MCF 10A (cell line): ENCODE data around the gene KIF26A. TPM values are rescaled to one million over a fixed set of nuclear protein-coding genes. Genes with fewer than 3 reads are reported as not detected.

ENCODE experiments used
- BruUV-seq: library from RNA; stranded (reverse); fragments of 400-500 nt; replicated peaks from 2 replicates; lab custom pipeline; 2021; lab: Mats Ljungman, UMichigan
- CTCF ChIA-PET: fragments of 300-600 bp; sonication (Branson Sonifier 250); formaldehyde crosslinking; extraction: SDS; loops from one replicate; lab custom pipeline; 2021; ENCODE audit warnings: antibody characterized with exemption, inconsistent platforms; lab: Yijun Ruan, JAX
- POLR2A ChIA-PET: fragments of 300-600, 350-650 bp; sonication (Branson Sonifier 250); formaldehyde crosslinking; extraction: SDS; loops from one replicate; lab custom pipeline; 2020; ENCODE audit warnings: antibody characterized with exemption, inconsistent platforms; lab: Yijun Ruan, JAX
- DNase-seq: peaks from one replicate; pipeline ENCODE4 v3.0.0-alpha.2; 2018; ENCODE audit not compliant: unreplicated experiment
- H3K27ac Mint-ChIP-seq: one replicate; pipeline ENCODE4 v1.8.0; 2022; ENCODE audit warnings: mild to moderate bottlenecking, low read depth, mixed read lengths; ENCODE audit not compliant: unreplicated experiment
- H3K27me3 Mint-ChIP-seq: one replicate; pipeline ENCODE4 v1.8.0; 2022; ENCODE audit warnings: mixed read lengths; ENCODE audit not compliant: insufficient read depth, unreplicated experiment
- H3K36me3 Mint-ChIP-seq: one replicate; pipeline ENCODE4 v1.8.0; 2022; ENCODE audit warnings: mild to moderate bottlenecking, moderate library complexity, mixed read lengths; ENCODE audit not compliant: insufficient read depth, unreplicated experiment
- H3K4me1 Mint-ChIP-seq: one replicate; pipeline ENCODE4 v1.8.0; 2022; ENCODE audit warnings: mixed read lengths; ENCODE audit not compliant: insufficient read depth, unreplicated experiment
- H3K4me3 Mint-ChIP-seq: one replicate; pipeline ENCODE4 v1.8.0; 2022; ENCODE audit warnings: mild to moderate bottlenecking, moderate library complexity, mixed read lengths; ENCODE audit not compliant: unreplicated experiment
- H3K9me3 Mint-ChIP-seq: one replicate; pipeline ENCODE4 v1.8.0; 2022; ENCODE audit warnings: mixed read lengths; ENCODE audit not compliant: unreplicated experiment
- intact Hi-C: fragments of 100-400 bp; cut with micrococcal nuclease; formaldehyde crosslinking; loops from 2 replicates; pipeline ENCODE4 v1.14.1; 2022
- total RNA-seq: library from RNA; stranded (reverse); gene quantifications from 2 replicates; pipeline ENCODE4 v1.2.3, GENCODE V29; 2022
- TF ChIP-seq, protein P1 (sequence below): fragments of 200-600 bp; IDR thresholded peaks from one replicate; pipeline ENCODE4 v1.8.0; 2022; ENCODE audit warnings: antibody characterized with exemption, mild to moderate bottlenecking; ENCODE audit not compliant: unreplicated experiment

The KIF26A gene
- total RNA-seq, 1 experiment from 2014 or later = 0.26 TPM

DNA sequence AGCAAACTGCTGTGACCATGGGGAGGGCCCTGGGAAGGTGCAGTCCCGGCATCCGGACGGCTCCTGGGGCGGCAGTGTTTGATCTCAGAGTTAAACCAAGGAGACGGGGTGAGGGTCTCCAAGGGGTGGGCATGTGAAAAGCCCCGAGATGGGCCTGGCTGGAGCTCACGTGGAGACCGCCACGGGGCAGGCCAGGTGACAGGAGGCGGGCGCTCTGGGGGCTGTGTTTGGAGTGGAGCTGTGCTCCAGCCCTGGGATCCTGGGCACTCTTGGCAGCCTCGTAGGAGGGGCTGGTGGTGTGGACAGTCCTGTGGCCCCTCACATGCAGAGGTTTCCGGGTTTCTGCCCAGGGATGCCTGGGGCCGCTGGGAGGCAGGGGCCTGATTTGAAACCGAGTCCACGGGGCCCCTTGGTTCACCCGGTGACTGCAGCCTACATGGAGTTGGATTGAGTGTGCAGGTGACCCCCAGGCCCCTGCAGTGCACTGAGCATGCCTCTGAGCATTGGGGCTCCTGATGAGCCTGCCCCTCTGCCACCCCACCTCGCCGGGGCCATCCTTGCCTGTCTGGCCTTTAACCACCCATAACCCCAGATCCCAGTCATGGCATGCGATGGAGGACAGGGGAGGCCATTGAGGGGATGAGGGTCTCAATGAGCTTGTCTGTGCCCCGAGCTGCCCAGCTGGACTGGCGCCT is 8.4 kb downstream of the KIF26A start:
- peaks cover 42% of the 10 kb centered on the region for H3K27me3 Mint-ChIP-seq
- no peaks in the 10 kb centered on the region for H3K36me3 Mint-ChIP-seq
- ChIA-PET POLR2A (no interaction called here), CTCF (interaction anchor here (0.7 to 1.3 kb wide), 3 partner anchors 55 to 418 kb away, joined by 4 to 6 read pairs (median 5); no protein-coding TSS in a partner anchor)
- BruUV-seq = no TSS peak
- intact Hi-C loops = no loop called here
- H3K27ac Mint-ChIP-seq = no peak overlapping the region
- H3K4me1 Mint-ChIP-seq = no peaks in the 10 kb centered on the region
- TF ChIP-seq, protein P1, sequence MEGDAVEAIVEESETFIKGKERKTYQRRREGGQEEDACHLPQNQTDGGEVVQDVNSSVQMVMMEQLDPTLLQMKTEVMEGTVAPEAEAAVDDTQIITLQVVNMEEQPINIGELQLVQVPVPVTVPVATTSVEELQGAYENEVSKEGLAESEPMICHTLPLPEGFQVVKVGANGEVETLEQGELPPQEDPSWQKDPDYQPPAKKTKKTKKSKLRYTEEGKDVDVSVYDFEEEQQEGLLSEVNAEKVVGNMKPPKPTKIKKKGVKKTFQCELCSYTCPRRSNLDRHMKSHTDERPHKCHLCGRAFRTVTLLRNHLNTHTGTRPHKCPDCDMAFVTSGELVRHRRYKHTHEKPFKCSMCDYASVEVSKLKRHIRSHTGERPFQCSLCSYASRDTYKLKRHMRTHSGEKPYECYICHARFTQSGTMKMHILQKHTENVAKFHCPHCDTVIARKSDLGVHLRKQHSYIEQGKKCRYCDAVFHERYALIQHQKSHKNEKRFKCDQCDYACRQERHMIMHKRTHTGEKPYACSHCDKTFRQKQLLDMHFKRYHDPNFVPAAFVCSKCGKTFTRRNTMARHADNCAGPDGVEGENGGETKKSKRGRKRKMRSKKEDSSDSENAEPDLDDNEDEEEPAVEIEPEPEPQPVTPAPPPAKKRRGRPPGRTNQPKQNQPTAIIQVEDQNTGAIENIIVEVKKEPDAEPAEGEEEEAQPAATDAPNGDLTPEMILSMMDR = no peak
- H3K9me3 Mint-ChIP-seq = no peaks in the 10 kb centered on the region
- no peak for DNase-seq
- no peak overlapping the region for H3K4me3 Mint-ChIP-seq

DNA sequence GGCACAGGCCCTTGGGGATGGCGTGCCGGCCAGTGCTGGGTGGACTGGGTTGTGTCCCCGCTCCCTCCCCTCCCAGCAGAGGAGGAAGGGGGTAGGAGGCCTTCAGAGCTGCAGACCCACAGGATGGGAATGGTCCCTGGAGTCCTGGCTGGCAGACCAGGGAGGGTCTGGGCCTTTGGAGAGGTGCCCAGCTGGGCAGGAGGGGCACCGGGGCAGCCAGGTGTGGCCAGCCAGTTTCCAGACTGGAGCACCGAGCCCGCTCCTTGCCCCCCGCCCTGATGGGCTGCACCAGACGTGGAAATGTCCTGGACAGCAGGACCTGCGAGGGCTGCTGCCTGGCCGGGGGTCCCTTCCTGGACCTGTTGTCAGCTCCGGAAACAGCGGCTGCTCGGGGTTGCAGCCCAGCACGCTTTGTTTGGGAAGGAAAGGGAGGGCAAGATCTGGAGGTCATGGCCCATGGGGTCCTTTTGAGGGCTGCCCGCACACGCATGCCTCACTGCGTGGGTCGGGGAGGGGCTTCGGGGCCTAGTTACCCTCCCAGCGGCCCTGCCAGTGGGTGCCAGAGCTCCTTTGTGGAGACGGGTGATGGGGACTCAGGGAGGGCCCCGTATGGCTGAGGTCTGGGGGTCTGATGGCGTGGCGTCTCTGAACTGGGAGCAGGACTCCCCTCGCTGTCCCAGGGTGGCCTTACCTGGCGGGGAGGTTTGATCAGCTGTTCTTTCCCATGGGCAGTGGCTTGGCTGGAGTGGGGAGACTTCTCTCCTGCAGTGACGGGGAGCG is 9.1 kb downstream of the KIF26A start:
- TF ChIP-seq, protein P1 = no peak
- BruUV-seq = no TSS peak
- ChIA-PET POLR2A (no interaction called here), CTCF (interaction anchor here (0.7 to 1.3 kb wide), 3 partner anchors 56 to 417 kb away, joined by 4 to 6 read pairs (median 5); no protein-coding TSS in a partner anchor)
- DNase-seq = no peak
- intact Hi-C loops = no loop called here
- Mint-ChIP-seq H3K4me1 (no peaks in the 10 kb centered on the region), H3K9me3 (no peaks in the 10 kb centered on the region), H3K27ac (no peak overlapping the region), H3K4me3 (no peak overlapping the region), H3K27me3 (peaks cover 41% of the 10 kb centered on the region), H3K36me3 (no peaks in the 10 kb centered on the region)

DNA sequence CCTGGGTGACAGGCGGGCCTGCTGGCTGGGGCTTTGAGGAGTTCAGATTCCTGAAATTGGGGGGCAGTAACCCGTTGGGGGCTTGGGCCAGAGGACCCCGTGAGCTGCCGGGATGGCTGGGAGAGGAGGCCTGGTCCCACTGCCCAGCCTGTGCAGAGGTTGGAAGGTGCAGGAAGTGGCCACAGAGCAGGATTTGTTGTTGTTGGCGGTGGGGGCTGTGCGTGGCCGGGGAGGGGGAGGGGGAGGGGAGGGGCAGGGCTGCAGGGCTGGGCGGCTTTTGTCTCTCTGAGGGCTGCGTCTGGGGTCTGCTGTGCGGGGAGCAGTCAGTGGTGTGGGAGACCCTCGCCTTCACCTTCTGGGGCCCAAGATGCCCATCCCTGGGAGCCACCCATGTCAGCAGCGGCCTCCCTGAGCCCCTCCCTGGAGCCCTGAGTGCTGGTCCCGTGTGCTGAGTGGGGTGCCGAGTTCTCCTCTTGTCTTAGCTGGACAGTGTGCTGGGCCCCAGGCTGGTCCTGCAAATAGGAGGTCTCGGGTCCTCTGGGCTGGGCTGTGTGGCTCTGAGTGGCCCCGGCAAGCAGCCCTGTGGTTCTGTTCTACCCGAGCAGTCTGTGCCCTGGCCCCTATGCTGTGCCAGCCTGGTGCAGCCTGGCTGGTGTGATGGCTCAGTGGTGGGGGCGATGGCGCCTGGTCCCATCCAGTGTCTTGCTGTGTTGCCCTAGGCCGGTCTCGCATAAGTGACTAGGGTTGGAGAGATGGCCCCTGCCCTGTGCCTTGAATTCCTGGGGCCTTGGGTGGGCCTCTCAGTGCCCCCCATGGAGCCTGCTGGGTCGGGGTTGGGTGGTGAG is 10.3 kb downstream of the KIF26A start:
- Mint-ChIP-seq H3K36me3 (no peaks in the 10 kb centered on the region), H3K27ac (no peak overlapping the region), H3K9me3 (no peaks in the 10 kb centered on the region), H3K27me3 (peaks cover 30% of the 10 kb centered on the region), H3K4me3 (no peak overlapping the region), H3K4me1 (no peaks in the 10 kb centered on the region)
- intact Hi-C loops = no loop called here
- BruUV-seq = no TSS peak
- TF ChIP-seq, protein P1 = no peak
- CTCF ChIA-PET = no interaction called here
- no peak for DNase-seq
- POLR2A ChIA-PET = no interaction called here

DNA sequence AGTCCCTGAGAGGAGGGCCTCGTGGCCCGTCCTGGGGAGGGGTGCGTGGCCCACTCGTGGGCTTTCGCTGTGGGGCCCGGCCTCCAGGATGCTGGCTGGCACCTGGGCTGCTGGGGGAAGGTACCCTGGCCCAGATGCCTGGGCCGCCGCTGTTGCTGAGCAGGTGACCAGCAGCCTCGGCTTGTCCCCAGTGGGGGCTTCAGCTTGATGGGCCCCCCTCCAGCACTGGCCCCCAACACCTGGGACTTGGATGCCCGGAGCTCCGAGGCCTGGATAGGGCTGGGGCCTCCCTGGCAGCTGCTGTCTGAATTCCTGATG is 10.8 kb downstream of the KIF26A start:
- H3K9me3 Mint-ChIP-seq = no peaks in the 10 kb centered on the region
- DNase-seq = no peak
- peaks cover 24% of the 10 kb centered on the region for H3K27me3 Mint-ChIP-seq
- intact Hi-C loops = no loop called here
- POLR2A ChIA-PET = no interaction called here
- H3K4me1 Mint-ChIP-seq = no peaks in the 10 kb centered on the region
- BruUV-seq = no TSS peak
- TF ChIP-seq, protein P1 = no peak
- no peak overlapping the region for H3K27ac Mint-ChIP-seq
- H3K4me3 Mint-ChIP-seq = no peak overlapping the region
- no peaks in the 10 kb centered on the region for H3K36me3 Mint-ChIP-seq
- CTCF ChIA-PET = no interaction called here
